HG03135 (cell line): Measurements from ENCODE around the gene LRRC7.

ENCODE experiments used
- ATAC-seq: cut with Tn5 transposase; IDR thresholded peaks from one replicate; pipeline ENCODE4 v1.9.1; 2021; ENCODE audit warnings: mild to moderate bottlenecking, moderate library complexity; ENCODE audit not compliant: unreplicated experiment

LRRC7 gene

DNA sequence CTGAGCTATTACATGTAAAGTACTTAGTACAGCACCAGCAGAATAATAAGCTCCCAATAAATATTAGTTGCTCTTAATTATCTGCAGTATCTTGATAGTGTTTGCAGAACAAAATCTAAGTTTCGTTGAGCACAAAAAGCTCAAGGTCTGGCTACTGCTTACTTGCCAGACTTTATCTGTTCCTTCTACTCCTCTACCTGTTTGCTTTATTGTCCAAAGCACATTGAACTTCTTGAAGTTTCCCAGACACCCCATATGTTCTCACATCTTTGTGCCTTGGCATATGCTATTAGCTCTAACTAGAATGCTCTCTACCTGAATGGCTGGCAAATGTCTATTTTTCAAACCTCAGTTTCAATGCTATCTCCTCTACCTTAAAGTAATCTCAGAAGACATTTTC, 582.7 kb downstream of the LRRC7 start:
- no peak for ATAC-seq

- ATAC-seq = no peak
These were observed 586.0 kb downstream of the LRRC7 start for GRCh38 chr1:70153739-70154138.

GRCh38 chr1:70156529-70157120, 588.9 kb downstream of the LRRC7 start:
- no peak for ATAC-seq

GRCh38 chr1:70164350-70164749, 596.6 kb downstream of the LRRC7 start:
- no peak for ATAC-seq

DNA sequence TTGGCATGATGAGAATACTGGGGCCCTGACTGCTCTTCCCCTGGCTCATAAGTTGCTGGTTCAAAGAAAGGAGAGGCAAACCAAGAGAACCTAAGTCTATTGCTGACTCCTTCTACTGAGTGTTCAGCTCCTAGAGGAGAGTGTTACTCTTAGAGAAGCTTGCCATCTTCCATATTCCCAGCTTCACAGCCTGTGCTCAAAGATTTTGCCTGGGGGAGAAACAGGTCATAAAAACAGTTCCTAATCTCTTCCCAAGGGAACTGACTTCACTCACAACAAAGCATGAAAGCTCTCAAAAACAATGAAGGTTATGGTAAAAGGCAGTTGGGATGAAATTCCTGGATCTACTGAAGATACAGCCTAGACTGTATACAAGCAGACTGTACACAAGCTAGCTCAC, 600.6 kb downstream of the LRRC7 start:
- ATAC-seq = no peak

- ATAC-seq = no peak
These were observed 601.5 kb downstream of the LRRC7 start for GRCh38 chr1:70169018-70169839.

DNA sequence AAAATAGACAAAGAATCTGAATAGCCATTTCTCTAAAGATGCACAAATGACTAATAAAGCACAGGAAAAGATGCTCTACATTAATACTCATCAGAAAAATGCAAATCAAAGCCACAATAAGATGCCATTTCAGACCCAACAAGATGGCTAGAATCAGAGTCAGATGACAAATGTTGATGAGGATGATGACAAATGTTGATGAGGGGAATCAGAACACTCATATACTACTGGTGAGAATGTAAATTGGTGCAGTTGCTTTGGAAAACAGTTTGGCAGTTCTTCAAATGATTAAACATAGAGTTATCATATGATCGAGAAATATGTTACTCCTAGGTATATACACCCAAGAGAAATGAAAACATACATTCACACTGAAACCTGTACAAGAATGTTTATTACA, 603.8 kb downstream of the LRRC7 start:
- ATAC-seq = no peak
